Stimulated activated CD8-positive, alpha-beta memory T cell treated with anti-CD3 and anti-CD28 coated beads, Interleukin-12 subunit alpha, Interleukin-12 subunit beta, amount 100 ng/mL, for 24 hours (primary cell): ENCODE measurements around the gene ACOT12.
"Not testable (repeated sequence)": the region's sequence is repeated elsewhere in the genome, so short reads cannot be mapped to it uniquely, and the experiment has no call there.

Experiments
- DNase-seq: peaks from one replicate; pipeline ENCODE4 v3.0.0-alpha.2; 2020; ENCODE audit errors: extremely low read depth

Gene ACOT12

DNA sequence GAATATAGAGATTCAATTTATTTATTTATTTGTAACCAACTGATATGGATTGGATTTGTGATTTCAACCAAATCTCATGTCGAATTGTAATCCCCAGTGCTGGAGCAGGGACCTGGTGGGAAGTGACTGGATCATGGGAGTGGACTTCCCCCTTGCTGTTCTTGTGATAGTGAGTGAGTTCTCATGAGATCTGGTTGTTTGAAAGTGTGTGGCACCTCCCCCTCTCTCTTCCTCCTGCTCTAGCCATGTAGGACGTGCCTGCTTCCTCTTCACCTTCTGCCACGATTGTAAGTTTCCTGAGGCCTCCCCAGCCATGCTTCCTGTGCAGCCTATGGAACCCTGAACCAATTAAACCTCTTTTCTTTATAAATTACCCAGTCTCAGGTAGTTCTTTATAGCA is 55.7 kb downstream of the ACOT12 start:
- DNase-seq, result not testable (repeated sequence)

DNA sequence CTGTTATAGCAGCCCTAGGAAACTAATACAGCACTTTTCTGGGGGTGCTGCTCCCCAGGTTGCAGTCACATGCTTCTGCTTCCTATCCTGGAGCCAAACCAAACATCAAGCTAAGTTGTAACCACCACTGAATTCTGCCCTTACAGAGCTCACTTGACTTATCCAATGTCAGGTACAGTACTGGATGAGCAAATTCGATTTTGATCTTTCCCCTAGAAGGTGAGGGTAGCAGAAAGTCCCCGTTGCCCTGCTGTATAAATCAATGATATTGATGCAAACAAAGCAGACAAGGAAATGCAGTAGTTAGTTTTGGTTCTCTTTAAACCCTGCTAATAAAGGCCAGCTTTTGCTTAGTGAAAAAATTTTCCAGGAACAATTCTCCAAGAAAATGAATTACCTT is 56.1 kb downstream of the ACOT12 start:
- DNase-seq, result no peak

DNA sequence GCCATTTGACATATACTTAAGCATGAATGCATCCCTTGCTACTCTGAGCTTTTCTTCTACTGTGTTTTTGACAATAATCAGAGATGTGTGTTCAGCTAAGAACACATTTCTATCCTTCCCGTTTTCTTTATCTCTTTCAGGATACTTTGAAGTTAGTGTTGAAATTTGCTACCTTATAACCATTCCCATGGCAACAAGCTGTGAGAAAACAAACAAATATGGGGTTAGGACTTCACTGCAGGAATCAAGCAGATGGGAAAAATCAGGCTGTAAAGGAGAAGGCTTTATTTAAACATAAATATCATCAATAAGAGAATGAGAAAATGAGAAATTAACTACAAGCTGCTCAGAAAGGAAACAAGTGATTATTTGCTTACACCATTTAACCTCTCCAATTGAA is 57.4 kb downstream of the ACOT12 start:
- no peak for DNase-seq

DNA sequence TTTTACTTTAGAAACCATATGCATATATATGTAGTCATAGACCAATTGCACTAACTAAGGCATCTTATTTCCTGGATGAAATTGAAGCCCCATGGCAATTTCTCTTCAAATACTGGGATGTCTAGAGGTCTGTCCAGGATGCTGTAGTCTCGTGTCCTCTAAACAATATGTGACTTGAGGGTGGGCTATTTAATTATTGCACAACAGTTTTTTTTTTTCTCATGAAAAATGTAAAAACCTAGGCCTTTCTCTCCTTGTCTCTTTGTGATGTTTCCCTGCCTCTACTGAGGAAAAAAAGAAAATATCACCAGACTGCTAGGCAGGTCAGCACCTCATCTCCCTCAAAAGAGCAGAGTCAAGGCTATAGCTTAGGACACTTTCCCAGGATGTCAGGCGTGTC is 58.0 kb downstream of the ACOT12 start:
- no peak for DNase-seq

DNA sequence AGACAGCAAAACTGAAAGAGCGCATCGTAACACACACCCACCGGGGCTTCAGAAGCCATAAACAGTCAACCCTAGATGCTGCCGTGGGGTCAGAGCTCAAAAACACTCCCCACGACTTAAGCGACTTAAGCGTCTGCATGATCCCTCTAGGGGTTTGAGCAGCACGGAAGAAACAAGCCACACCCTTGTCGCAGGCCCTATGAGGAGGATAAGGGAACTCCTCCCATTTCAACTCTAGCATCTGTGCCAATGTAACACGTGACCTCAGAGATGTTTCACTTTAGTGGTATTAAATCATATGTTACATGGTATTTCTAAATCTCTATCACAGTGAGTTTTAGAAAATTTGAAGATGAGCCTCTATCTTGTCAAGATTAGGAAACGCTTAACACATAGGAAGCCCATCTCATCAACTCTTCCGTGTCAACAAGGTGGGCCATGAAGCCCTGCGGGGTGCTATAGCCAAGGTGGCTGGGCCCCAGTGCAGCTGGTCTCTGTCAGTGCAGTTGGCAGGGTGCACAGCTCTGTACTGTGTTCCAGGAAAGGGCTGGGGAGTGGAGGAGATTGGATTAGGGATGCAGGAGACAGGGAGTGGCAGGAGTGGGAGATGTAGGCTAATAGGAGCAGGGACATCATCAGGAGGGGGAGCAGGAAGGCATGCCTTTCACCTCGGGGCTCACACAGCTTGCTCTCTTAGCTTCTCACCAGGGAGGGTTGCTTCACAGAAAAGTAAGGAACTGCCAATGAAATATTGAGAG is 59.5 kb downstream of the ACOT12 start:
- no peak for DNase-seq

DNA sequence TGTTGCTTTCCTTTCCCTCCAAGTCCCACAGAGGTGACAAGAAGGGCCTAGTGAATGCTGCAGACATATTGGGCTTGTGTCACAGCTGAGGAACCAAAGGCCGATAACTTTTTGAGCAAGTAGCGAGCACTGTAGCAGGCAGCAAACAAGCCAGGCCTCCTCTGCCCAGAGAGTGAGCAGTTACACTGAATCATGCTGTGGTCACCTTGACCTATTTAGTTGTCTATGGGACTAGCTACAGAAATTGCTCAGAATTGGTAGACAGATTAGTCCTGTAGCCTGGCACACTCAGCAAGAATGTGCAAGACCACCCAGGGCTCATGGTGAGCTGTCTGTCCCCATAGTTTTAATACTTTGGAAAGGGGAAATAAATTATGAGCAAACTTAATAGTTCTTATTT is 67.4 kb downstream of the ACOT12 start:
- no peak for DNase-seq

DNA sequence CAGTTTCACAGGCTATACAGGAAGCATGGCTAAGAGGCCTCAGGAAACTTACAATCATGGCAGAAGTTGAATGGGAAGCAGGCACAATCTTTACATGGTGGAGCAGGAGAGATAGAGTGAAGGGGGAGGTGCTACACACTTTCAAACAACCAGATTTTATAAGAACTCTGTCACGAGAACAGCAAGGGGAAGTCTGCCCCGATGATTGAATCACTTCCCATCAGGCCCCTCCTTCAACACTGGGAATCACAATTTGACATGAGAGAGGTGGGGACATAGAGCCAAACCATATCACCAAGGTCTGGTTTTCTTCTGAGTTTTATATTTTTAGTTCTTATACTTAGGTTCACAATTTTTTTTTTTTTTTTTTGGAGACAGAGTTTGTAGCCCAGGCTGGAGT is 76.4 kb downstream of the ACOT12 start:
- no peak for DNase-seq

DNA sequence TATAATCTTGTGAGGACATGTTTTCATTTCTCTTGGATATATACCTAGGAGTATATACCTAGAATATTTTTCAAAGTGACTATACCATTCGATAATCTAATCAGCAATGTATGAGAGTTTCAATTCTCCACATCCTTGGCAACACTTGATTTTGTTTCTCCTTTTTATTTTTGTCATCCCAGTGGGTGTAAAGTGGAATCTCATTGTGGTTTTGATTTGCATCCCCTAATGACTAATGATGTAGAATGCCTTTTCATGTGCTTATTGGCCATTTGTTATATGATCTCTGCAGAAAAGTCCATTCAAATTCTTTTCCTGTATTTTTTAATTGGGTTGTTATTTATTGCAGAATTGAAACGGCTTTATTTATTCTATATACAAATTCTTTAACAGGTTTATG is 77.4 kb downstream of the ACOT12 start:
- DNase-seq, result no peak

DNA sequence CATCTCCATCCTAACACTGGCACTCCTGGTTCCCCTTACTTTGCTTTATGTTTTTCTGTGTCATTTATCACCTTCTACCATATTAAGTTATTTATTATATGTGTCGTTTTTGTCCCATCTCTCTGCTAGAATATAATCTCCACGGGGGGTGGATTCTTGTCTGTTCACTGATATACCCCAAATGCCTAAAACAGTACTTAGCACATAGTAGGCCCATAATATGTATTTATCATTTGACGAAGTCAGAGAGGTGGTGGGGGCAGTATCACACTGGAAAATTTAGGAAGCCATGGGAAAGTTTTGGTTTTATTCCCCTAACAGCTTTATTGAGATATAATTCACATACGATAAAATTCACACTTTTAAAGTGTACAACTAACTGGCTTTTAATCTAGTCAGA is 78.1 kb downstream of the ACOT12 start:
- no peak for DNase-seq

DNA sequence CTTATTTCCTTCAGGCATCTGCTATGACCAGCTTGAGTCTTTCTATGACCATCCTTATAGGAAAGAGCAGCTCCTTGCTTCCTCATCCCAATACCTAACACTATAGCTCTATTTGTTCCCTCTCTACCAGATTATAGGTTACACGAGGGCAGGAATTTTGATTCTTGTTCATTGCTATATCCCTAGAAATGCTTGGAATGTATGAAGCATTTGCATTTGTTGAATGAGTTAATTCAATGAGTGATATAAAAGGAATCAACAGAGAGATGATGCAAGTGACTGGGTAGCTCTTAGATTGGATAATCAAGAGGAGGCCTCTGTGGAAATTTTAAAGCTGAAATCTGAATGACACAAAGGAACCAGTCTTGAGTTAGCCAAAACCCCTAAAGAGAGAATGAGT is 78.6 kb downstream of the ACOT12 start:
- no peak for DNase-seq

DNA sequence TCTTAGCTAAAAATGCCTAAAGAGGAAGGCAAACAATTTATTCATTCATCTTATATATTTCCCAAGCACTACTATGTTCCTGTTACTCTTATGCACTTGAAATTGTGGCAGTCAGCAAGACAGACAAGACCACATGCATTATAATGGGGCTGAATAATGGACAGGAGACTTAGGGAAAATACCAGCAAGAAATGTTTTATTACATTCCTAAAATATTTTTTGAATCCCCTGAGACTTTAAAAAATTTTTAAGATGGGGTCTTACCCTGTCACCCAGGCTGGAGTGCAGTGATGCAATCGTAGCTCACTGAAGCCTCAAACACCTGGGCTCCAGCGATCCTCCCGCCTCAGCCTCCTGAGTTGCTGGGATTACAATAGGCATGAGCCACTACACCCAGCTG is 79.4 kb downstream of the ACOT12 start:
- no peak for DNase-seq

DNA sequence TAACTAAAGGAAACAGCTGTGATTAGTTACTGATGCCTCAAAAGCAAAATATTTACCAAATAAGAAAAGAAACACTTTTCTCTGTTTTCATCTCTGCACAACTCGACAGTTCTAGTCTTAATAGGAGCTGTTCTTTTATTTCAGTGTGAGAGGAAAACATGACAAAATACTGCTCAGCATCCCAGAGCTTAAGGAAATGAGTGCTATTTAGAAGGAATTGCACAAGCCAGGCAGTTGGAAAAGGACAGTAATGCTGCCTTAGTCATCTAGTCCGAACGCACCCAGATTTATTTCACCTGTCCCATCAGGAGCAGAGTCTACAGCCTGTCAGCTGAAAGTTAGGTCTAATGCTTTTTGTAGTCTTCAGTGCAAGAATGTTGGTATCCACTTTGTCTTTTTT is 80.2 kb downstream of the ACOT12 start:
- DNase-seq, result no peak

DNA sequence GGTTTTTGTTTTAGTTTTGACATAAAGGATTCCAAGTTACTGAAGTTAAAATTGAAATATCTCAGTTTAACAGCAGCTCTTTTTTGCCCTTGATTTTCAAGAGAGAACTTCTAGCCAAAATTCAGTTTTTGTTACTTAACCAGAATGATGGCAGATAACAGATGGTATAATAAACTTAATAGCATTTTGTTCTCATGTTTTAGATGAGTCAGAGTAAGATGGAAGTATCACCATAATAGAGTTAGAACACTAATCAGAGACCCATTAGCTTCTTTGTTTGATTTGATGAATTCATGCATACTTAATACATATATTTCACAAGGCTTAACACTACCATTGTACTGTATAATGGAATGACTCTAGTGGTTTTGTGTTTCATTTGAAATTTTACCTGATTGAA is 80.7 kb downstream of the ACOT12 start:
- no peak for DNase-seq

DNA sequence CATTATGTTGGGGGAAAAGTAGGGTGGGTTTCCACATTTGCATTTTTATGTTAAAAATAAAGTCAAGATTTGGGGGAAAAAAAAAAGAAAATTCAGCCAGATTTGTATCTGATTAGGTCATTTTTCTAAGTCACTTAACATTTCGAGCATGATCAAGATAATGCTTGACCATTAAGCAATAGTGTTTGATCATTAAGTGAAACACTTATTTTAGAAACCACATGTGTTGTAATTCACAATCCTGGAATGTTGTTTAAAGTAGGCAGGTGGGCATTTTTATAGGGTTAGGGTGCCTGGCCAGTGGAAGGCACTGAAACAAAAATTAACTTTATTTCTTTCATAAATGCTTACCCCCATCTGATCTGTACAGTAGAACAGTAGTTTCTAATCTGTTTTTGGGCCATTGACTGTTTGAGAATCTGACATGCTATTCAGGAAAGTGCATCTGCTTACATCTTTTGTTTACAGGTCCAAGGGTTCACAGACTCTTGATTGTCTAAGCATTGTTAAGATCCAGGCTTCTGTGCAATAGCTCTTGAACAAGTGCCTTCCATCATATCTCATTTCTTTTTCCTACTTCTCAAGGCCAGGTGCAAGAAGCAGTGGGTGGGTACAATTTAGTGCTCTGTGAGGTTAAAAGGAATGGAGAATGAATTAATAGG is 83.4 kb downstream of the ACOT12 start:
- DNase-seq, result no peak

DNA sequence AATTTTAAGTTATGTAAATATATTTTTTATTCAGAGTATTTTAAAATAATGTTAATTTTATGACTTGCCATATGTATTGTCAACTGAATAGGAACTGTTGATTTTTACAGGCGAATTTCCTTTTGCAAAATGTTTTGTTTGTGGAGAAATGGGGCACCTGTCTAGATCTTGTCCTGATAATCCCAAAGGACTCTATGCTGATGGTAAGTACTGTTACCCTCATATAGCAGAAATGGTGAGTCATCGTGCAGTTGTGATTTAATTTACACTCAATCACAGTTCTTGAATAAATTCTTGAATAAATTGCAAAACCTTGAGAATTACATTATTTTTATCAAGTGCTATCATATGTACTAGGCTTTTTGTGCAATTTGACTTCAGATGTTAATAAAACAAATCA is 85.1 kb downstream of the ACOT12 start:
- no peak for DNase-seq

DNA sequence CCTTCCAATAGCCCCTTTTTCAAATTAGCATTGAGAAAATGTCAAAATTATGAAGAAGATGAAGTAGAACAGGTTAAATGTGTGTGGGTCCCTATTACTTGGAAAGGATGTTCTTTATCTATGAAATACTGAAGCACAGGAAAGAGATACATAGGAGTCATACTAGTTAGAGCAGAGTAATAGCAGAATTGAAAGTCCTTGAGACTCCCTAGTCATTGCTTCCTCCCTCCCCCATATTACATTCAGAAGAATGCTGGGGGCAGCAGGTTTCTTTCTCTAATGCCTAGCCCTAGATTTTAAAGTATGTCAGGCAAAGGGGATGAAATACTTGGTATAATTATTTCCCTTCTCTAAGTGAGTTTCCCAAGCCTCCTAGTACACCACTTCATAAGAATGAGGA is 88.1 kb downstream of the ACOT12 start:
- no peak for DNase-seq

DNA sequence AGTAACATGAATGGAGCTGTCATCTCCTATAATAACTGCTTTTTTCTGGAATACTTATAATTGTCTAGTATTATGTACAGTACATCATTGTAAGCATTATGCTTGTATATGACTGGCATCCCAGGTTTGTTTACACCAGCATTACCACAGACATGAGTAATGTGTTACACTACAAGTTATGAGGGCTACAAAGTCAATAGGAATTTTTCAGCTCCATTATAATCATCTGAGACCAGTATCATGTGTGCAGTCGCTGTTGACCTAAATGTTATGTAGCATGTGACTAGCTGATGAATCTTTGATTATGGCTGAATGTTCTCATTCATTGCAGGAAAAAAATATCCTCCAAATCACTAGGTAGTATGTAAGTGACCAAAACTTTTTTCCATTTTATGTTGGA is 90.4 kb downstream of the ACOT12 start:
- DNase-seq, result no peak

DNA sequence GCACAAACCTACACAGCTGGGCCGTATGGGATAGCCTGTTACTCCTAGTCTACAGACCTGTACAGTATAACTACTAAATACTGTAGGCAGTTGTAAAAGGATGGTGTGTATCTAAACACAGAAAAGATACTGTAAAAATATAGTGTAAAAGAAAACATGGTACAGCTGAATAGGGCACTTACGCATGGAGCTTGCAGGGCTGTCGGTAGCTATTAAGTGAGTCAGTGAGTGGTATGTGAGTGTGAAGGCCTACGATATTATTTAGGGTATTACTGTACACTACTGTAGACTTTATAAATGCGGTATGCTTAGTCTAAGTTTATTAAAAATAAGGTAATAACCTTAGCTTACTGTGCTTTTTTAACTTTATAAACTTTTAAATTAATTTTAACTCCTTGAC is 91.3 kb downstream of the ACOT12 start:
- no peak for DNase-seq

DNA sequence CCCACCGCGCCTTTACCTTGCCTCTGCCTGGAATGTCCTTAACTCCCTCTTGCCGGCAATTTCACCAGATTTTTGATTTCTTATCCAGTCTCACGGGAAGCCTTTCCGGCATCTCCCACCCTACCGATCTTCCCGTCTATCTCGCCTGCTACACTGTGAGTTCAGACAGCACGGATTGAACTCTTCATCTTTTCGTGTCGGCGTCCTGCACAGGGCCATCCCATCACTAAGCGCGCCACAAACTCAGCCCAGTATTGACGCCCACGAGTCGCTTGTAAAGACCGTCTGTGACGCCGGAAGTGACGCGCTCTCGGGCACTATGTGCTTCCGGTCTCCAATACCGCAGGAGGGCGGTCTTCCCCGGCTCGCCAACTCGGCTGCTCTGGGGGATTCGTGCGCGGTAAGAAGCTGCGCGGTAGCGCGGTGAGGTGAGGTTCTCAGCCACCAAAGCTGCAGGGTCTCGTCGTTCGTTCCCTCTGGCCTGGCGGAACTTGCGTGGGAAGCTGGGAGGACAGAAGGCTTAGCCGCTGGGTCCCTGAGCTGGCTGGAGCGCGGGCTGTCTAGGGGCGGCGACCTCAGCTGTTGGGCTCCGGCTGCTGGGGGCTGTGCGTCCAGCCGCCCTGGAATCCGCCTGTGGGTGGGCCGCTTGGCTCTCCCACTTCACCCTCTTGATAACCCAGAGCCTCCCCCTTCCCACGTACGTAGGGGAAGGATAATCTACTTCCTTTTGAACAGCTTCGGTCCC is 92.5 kb downstream of the ACOT12 start, which contains the start of gene ZCCHC9:
ZCCHC9 (plus strand) TSS at position 317 of the 745 bp plus-strand sequence. CDS start 3,171 bp downstream, outside the sequence.
- peak; percentile 84 for DNase-seq

DNA sequence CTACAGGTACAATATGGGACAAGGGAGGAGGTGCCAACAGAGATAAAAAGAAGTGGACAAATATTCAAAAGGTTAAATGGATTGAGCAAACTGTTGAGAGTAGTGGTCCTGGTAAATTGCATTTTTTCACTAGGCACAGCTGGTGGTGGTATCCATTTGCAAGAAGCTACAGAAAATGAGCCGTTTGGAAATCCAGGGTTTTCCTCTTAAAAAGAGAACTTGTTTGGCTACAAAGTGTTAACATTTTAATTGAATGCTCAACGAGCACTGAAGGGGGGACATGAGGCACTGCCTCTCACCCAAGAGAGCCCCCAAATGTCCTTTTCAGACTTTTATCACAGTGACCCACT is 93.0 kb downstream of the ACOT12 start:
- DNase-seq, result no peak

DNA sequence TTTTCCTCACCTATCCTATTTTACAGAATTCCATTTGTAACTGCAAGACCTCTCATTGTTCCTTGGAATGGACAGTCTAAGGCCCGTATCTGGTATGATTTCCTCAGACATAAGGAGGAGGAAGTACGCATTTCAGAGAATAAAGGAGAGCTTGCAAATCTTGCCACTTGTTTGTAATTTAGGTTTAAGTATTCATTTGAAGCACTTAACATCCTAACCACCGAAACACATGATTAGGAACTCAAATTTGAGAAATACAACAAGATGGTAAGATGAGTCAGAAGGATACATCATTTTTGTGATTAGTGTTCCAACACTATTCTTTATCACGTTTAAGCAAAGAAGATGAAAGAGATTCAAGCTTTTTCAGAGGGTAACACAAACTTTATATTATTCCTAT is 96.4 kb downstream of the ACOT12 start:
- DNase-seq, result no peak

DNA sequence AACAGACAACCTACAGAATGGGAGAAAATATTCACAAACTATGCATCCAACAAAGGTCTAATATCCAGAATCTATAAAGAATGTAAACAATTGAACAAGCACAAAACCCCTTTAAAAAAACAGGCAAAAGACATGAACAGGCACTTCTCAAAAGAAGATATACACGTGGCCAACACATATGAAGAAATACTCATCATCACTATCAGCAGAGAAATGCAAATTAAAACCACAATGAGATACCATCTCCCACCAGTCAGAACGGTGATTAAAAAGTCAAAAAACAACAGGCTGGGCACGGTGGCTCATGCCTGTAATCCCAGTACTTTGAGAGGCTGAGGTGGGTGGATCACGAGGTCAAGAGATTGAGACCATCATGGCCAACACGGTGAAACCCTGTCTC is 99.9 kb downstream of the ACOT12 start:
- DNase-seq, result not testable (repeated sequence)

DNA sequence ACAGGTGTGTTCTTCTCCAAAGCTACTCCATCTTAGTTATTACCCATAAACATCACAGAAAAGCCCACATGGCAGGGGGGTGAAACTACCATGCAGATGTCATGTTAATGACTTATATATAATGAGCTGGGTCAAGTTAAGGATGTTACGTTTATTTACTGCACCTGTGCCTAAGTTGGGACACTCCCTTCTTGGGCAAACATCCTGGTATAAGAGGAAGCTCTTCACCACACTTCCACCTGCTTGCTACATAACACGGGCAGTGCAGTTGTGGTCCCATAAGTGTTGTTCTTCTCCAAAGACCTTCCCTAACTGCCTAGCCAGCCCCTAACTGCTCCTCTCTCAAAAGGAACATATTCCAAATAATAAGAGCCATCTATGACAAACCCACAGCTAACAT is 101.8 kb downstream of the ACOT12 start:
- no peak for DNase-seq
